Heart right ventricle (tissue), 16 donors: ENCODE measurements around the gene TRAPPC5. TPM values are rescaled to one million over a fixed set of nuclear protein-coding genes. Genes with fewer than 3 reads are reported as not detected.

Experiments
- ATAC-seq, 8 donors: fragments of 200-7000 bp; cut with Tn5 transposase; one replicate each; pipeline ENCODE4 v1.9.1; 2020; ENCODE audit warnings: mild to moderate bottlenecking in 8 of 8, moderate library complexity in 8 of 8, moderate number of reproducible peaks in 1 of 8
- DNase-seq, 2 donors: peaks; one replicate each; pipeline ENCODE4 v3.0.0-alpha.2; 2020
- H3K27ac ChIP-seq, 10 donors: fragments of 200-600 bp; sonication (generic) in 2 of 10; one replicate each; pipeline versions ENCODE4 v1.5.0 to v1.8.0; 2020 to 2022; ENCODE audit warnings: mild to moderate bottlenecking in 3 of 10
- H3K27me3 ChIP-seq, 7 donors: fragments of 200-600 bp; one replicate each; pipeline ENCODE4 v1.8.0; 2021 to 2022; ENCODE audit warnings: mild to moderate bottlenecking in 2 of 7
- H3K36me3 ChIP-seq, 9 donors: fragments of 200-600 bp; sonication (generic) in 1 of 9; one replicate each; pipeline versions ENCODE4 v1.5.0 to v1.8.0; 2020 to 2022; ENCODE audit warnings: mild to moderate bottlenecking in 2 of 9
- H3K4me1 ChIP-seq, 9 donors: fragments of 200-600 bp; sonication (generic) in 1 of 9; one replicate each; pipeline versions ENCODE4 v1.5.0 to v1.8.0; 2020 to 2022; ENCODE audit warnings: mild to moderate bottlenecking in 4 of 9
- H3K4me3 ChIP-seq, 10 donors: fragments of 200-600 bp; sonication (generic) in 2 of 10; one replicate each; pipeline versions ENCODE4 v1.5.0 to v1.8.0; 2020 to 2022; ENCODE audit warnings: mild to moderate bottlenecking in 7 of 10, moderate library complexity in 2 of 10
- H3K9me3 ChIP-seq, 11 donors: fragments of 200-600 bp in 10 of 11; sonication (generic) in 2 of 11; one replicate each; pipeline versions ENCODE4 v1.5.0 to v1.8.0; 2013 to 2022; ENCODE audit warnings: mild to moderate bottlenecking in 2 of 11, control low read depth in 1 of 11, moderate library complexity in 1 of 11
- WGBS, 2 donors: extraction: QIAGEN DNeasy Blood & Tissue Kit; methylation state at CpG; one replicate each; pipeline ENCODE4 v1.1.7; 2013; ENCODE audit warnings: inconsistent platforms in 1 of 2; 5-methylcytosine and 5-hydroxymethylcytosine counted together
- intact Hi-C, 10 donors: fragments of 100-400 bp; cut with DNase I; formaldehyde crosslinking; loops; one replicate each; pipeline versions ENCODE4 v1.11.1 to v1.14.2; 2022
- polyA plus RNA-seq, 2 donors: library from polyadenylated mRNA; stranded (reverse); fragments of 200-250 nt; gene quantifications; one replicate each; pipeline ENCODE4 v1.2.3, GENCODE V29; 2013
- total RNA-seq, 10 donors: library from RNA; stranded (reverse); fragmentation: NEBNext Ultra II Directional in 3 of 10; extraction: Animal tissue kit (Norgen Biotek cat#: 25700) in 3 of 10; gene quantifications; one replicate each; pipeline versions ENCODE4 v1.2.1 to v1.2.4, GENCODE V29; 2021 to 2023
- TF ChIP-seq, protein P1 (sequence below), 9 donors: fragments of 200-600 bp; sonication (generic) in 2 of 9; IDR thresholded peaks; one replicate each; pipeline versions ENCODE4 v1.5.0 to v1.8.0; 2021 to 2022; ENCODE audit warnings: antibody characterized with exemption in 9 of 9, mild to moderate bottlenecking in 5 of 9, moderate library complexity in 1 of 9
- donor health status: Arrhythmogenic right ventricular cardiomyopathy.
- donor health status: ischemic (EF 13 %, LVEDD 7.1; RV severe dilation, severe dysfunction).
- donor health status: healthy with polysubstance abuse.
- donor health status: DM: no; HTN: yes; CAD: no.
- donor health status: DM: no; HTN: no; CAD: no.
- donor health status: ischemic (EF 25% LVEDD 6.9; RV normal size, moderate dysfunction).
- donor health status: ischemic (EF 25% LVEDD 5.7; RV mildly dilated, moderate dysfunction).
- donor health status: healthy.
- donor health status: DM: yes; HTN: yes; CAD: no.
- donor health status: Ischemic cardiomyopathy.
- donor health status: ischemic (EF 35%, LVEDD 5.7; RV mildly dilated, moderate dysfunction).
- donor health status: nonischemic (EF 11% LVEDD 7.7; RV severe dilation, severe dysfunction).
- donor health status: DM: yes; HTN: yes; CAD: no.
- donor health status: PGD.
- donor health status: ischemic (EF 29% LVEDD 5.4; RV normal size, mild dysfunction).
- donor health status: nonischemic (EF 23%, LVEDD 6.1; RV moderate dilation, normal function).

TRAPPC5 gene
- total and polyA plus RNA-seq, 12 donors: 75.3 to 388 (median 93.3) TPM

GRCh38 chr19:7672522-7672921, 8.1 kb upstream of the TRAPPC5 start:
- WGBS, 2 donors: 38 to 43% methylated on average over 9 of the region's 9 CpGs

GRCh38 chr19:7674010-7675005, 6.3 kb upstream of the TRAPPC5 start:
- intact Hi-C loops: loop anchor here in 4 of 10 donors (5.0 to 10.0 kb wide), 4 partner anchors 107 to 570 kb away; no protein-coding TSS in a partner anchor
- TF ChIP-seq, protein P1, sequence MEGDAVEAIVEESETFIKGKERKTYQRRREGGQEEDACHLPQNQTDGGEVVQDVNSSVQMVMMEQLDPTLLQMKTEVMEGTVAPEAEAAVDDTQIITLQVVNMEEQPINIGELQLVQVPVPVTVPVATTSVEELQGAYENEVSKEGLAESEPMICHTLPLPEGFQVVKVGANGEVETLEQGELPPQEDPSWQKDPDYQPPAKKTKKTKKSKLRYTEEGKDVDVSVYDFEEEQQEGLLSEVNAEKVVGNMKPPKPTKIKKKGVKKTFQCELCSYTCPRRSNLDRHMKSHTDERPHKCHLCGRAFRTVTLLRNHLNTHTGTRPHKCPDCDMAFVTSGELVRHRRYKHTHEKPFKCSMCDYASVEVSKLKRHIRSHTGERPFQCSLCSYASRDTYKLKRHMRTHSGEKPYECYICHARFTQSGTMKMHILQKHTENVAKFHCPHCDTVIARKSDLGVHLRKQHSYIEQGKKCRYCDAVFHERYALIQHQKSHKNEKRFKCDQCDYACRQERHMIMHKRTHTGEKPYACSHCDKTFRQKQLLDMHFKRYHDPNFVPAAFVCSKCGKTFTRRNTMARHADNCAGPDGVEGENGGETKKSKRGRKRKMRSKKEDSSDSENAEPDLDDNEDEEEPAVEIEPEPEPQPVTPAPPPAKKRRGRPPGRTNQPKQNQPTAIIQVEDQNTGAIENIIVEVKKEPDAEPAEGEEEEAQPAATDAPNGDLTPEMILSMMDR (IDR thresholded peaks at IDR 0.05): no peak
- Histone ChIP-seq H3K4me3 (no peak overlapping the region), H3K27ac (peak overlapping the region in 1 of 10 donors; percentile 60), H3K9me3 (peaks cover 0 to 7% (median 0%) of the 10 kb centered on the region in 11 donors), H3K36me3 (no peaks in the 10 kb centered on the region), H3K27me3 (peaks cover 0 to 68% (median 31%) of the 10 kb centered on the region in 7 donors), H3K4me1 (peaks cover 0 to 34% (median 0%) of the 10 kb centered on the region in 9 donors)
- DNase-seq: peak; percentile 40 to 64
- peak in 7 of 8 donors; percentile 62 to 91 (median 76) for ATAC-seq
- WGBS, 2 donors: 53 to 57% methylated on average over 18 to 21 of the region's 21 CpGs

More at GRCh38 chr19:7672522-7672921, 8.1 kb upstream of the TRAPPC5 start:
- TF ChIP-seq, protein P1 (IDR thresholded peaks at IDR 0.05): no peak
- Histone ChIP-seq H3K9me3 (peaks cover 0 to 7% (median 0%) of the 10 kb centered on the region in 11 donors), H3K4me1 (peaks cover 0 to 34% (median 0%) of the 10 kb centered on the region in 9 donors), H3K27me3 (peaks cover 0 to 76% (median 32%) of the 10 kb centered on the region in 7 donors), H3K27ac (no peak overlapping the region), H3K4me3 (no peak overlapping the region), H3K36me3 (no peaks in the 10 kb centered on the region)
- DNase-seq (no peak), ATAC-seq (no peak)
- intact Hi-C loops: loop anchor here in 3 of 10 donors (10.0 kb wide), 3 partner anchors 108 to 568 kb away; no protein-coding TSS in a partner anchor

DNA sequence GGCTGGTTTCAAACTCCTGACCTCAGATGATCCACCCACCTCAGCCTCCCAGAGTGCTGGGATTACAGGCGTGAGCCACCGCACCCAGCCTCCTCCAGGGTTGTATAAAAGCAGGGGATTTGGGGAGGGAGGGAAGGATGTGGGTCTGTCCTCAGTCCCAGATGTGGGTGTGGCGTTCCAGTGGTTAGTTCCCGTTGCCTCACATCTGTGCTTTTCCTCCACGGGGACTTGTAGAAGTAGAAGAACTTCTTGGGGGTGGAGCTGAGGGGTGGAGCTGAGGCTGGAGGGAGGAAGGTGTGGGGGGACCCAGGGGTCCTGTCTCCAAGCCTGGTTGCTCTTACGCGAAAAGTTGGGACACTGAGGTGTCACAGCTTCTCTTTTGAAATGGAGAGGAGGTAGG, 4.3 kb upstream of the TRAPPC5 start:
- TF ChIP-seq, protein P1 (IDR thresholded peaks at IDR 0.05): no peak
- 38 to 40% methylated on average over 7 of the region's 7 CpGs for WGBS, 2 donors
- no peaks in the 10 kb centered on the region for H3K36me3 ChIP-seq
- peak overlapping the region in 1 of 10 donors; percentile 31 for H3K4me3 ChIP-seq
- no peak for ATAC-seq
- intact Hi-C loops: loop anchor here in 4 of 10 donors (5.0 to 10.0 kb wide), 4 partner anchors 109 to 572 kb away; no protein-coding TSS in a partner anchor
- H3K27ac ChIP-seq: peak overlapping the region in 1 of 10 donors; percentile 78
- peaks cover 0 to 57% (median 20%) of the 10 kb centered on the region in 7 donors for H3K27me3 ChIP-seq
- no peak for DNase-seq
- H3K9me3 ChIP-seq: peaks cover 0 to 7% (median 0%) of the 10 kb centered on the region in 11 donors
- peaks cover 0 to 41% (median 4%) of the 10 kb centered on the region in 9 donors for H3K4me1 ChIP-seq

DNA sequence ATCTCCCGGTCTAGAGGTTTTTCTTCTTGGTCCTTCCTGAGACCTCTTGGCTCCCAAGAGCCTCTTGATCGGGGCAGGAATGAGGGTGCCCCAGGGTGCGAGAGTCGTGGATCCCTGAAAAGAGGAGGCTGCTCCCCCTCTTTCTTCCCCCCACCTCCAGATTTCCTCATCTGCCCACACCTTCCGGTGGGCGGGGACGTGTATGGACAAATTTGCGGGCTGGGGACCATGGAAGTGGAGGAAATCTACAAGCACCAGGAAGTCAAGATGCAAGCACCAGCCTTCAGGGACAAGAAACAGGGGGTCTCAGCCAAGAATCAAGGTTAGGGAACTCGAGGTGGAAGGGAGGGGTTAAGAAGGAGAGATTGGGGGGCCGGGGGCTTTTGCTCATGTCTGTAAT, 3.8 kb upstream of the TRAPPC5 start, which contains the start of gene MCEMP1:
Gene MCEMP1, plus strand, starts transcription at position 237 of the 400 bp plus-strand sequence. Its CDS starts 31 bp downstream, at position 268.
- TF ChIP-seq, protein P1 (IDR thresholded peaks at IDR 0.05): no peak
- no peaks in the 10 kb centered on the region for H3K36me3 ChIP-seq
- ATAC-seq (no peak), DNase-seq (no peak)
- intact Hi-C loops: loop anchor here in 4 of 10 donors (5.0 to 10.0 kb wide), 4 partner anchors 110 to 572 kb away; no protein-coding TSS in a partner anchor
- H3K27me3 ChIP-seq: peaks cover 0 to 52% (median 17%) of the 10 kb centered on the region in 7 donors
- peaks cover 0 to 45% (median 9%) of the 10 kb centered on the region in 9 donors for H3K4me1 ChIP-seq
- WGBS, 2 donors: 37 to 43% methylated on average over 10 of the region's 10 CpGs
- peak within 1 kb of the TSS in 1 of 10 donors; percentile 31 for H3K4me3 ChIP-seq
- peaks cover 0 to 7% (median 0%) of the 10 kb centered on the region in 11 donors for H3K9me3 ChIP-seq
- H3K27ac ChIP-seq: peak within 1 kb of the TSS in 1 of 10 donors; percentile 78
